ENCODE data around the gene FGD2.

Gene FGD2

DNA sequence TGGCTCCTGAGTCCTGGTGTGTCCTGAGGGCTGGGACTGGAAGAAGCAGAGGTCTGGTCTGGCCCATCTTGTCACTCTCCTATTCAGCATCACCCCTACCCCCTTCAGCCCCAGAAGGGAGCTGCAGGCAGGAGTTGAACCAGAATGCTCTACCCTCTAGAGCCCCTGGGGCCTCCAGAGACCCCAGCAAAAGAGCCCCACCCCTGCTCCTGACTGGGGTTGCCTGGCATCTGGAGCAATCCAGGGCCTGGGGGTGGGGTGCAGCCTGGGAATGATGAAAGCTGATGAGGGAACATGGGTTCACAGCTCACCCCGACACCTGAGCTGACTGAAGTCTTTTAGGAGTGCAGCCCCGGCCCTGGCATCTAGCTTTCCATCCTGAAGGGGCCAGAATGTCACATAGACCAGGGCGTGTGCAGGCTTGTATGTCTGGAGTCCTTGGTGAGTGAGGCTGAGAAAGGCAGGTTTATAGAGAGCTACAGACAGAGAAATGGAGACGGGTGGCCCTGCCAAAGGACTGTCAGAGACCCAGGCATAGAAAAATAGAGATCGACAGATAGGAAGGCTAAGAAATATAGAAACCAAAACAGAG is 12.2 kb downstream of the FGD2 start:
- DNase-seq (ENCODE audit: extremely low read depth in 1 of 2, low read depth in 1 of 2): no peak

DNA sequence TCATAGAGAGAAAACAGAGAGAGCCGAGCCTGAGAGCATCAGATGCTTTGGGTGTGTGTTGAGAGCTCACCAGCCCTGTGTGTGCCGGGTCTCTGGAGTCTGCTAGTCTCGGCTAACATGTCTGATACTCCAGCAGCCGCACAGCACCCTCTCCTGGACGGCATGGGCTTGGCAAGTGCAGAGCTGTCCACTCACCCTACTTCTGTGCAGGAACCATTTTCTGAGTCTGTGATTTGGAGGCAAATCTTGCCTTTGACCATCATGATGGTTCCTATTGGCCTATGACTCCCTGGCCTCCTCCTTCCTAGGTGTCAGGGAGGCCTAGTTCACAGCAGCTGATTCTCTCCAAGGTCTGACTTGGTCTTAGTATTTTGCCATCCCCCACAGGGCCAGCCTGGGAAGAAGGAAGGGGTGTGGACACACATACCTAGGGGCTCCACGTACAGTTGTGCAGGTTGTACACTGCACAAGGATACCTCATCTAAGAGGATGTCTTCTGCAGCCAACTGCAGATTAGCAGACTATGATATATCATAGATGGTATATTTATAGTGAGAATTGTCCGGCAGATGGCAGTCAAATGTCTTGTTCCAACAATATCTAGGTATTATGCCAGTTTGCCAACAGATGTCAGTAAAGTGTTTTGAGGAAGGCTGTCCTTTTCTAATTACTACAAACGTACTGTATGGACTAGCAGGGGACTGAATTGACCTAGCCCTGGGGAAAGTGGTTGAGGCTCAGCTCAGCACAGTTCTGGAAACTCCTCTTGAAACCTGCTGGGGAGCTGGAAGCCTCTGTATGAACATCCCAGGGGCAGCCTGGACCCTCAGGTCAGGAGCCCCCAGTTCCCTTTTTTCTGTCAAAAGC is 13.0 kb downstream of the FGD2 start:
- peak; percentile 76 for DNase-seq (ENCODE audit: extremely low read depth in 1 of 2, low read depth in 1 of 2)

DNA sequence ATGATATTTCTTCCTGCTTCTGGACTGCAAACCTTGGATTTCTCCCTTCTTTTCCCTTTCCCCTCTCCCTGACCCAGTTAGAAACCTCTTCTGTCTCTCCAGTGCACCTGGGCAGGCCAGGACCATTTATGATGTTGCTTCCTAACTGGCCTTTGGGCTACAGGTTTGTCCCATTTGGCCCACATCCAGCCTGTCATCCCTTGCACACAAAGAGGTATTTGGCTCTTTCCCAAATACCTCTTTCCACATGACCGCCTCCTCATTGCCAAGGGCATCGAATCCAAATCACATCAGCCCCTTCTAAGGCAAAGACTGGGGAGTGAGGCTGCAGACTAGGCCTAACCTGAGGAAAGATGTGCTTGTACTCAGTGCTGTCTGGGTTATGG is 13.6 kb downstream of the FGD2 start:
- no peak for DNase-seq (ENCODE audit: extremely low read depth in 1 of 2, low read depth in 1 of 2)

DNA sequence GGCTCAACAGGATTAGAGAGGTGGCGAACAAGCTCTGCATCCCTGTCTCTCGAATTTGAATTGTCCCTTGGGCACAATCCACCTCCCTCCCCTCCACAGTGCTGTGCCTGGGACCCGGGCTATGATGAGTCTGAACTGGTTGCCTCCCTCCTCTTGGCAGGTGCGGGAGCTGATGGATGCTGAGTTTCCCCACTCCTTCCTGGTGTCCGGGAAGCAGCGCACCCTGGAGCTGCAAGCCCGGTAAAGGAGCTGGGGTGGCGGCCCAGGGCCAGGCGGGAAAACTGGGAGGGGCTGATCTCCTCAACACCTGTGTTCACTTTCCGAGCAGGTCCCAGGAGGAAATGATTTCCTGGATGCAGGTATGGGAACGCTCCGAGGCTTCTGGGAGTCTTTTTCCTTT is 14.9 kb downstream of the FGD2 start:
- no peak for DNase-seq (ENCODE audit: extremely low read depth in 1 of 2, low read depth in 1 of 2)

DNA sequence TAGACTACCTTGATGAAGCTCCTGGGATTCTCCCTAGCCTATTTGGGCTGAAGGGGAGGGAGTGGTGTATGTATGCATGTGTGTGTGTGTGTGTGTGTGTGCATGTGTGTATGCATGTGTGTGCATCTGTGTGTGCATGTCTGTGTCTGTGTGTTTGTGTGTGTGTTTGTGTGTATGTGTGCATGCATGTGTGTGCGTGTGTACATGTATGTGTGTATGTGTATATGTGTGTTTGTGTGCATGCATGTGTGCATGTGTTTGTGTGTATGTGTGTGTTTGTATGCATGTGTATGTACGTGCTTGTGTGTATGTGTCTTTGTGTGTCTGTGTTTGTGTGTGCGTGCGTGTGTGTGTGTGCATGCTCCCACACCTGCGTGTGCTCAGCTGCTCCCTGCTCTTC is 15.4 kb downstream of the FGD2 start:
- DNase-seq (ENCODE audit: extremely low read depth in 1 of 2, low read depth in 1 of 2): no peak

DNA sequence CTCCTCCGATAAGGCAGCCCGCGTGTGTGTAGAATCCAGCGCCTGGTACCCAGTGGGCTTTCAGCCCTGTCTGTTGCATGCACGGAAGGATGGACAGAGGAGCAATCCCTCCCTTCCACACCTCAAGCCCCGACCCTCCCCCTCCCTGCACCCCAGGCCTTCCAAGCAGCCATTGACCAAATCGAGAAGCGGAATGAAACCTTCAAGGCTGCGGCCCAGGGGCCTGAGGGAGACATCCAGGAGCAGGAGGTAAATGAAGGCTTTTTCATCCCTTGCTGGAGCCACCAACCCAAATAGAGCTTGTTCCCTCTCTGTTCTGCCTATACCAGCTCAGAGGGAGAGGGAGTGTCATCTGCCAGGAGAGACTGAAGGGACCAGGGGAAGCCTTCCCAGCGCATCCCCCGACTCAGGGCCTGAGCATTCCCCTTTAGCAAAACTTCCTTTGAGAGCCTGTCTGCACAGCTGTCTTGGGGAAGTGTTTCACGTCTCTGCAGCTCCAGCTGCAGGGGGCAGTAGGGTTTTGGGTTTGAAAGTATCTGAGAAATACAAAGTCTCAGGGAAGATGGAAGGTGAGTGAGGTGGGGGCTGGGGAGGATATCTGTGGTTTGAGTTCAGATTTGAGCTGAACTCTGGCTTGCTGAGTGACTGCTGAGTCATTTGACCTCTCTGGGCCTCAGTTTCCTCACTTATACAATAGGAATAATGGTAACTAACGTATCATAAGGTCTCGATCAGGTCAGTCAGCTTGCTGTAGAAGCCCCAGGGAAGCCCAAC is 16.1 kb downstream of the FGD2 start:
- peak; percentile 22 to 40 for DNase-seq (ENCODE audit: extremely low read depth in 1 of 2, low read depth in 1 of 2)

DNA sequence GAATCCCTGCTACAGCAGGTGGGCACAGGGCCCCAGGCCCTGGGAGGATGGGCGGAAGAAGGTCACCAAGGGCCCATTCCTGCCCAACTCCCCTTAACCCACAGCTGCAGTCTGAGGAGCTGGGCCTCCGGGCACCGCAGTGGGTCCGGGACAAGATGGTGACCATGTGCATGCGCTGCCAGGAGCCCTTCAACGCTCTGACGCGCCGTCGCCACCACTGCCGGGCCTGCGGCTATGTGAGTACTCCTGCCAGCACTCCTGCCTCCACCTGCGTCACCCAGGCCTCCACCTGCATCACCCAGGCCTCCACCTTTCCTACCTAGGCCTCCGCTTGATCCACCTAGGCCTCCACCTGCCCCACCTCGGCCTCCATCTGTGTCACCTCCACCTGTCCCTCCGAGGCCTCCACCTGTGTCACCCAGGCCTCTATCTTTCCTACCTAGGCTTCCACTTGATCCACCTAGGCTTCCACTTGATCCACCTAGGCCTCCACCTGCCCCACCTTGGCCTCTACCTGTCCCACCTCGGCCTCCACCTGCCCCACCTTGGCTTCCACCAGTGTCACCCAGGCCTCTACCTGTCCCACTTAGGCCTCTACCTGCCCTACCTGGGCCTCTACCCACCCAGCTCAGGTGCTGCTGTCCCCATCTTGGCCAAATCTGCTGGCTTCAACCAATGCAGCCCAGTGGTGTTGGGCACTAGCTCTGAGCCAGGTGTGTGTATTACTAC is 16.8 kb downstream of the FGD2 start:
- DNase-seq (ENCODE audit: extremely low read depth in 1 of 2, low read depth in 1 of 2): no peak

DNA sequence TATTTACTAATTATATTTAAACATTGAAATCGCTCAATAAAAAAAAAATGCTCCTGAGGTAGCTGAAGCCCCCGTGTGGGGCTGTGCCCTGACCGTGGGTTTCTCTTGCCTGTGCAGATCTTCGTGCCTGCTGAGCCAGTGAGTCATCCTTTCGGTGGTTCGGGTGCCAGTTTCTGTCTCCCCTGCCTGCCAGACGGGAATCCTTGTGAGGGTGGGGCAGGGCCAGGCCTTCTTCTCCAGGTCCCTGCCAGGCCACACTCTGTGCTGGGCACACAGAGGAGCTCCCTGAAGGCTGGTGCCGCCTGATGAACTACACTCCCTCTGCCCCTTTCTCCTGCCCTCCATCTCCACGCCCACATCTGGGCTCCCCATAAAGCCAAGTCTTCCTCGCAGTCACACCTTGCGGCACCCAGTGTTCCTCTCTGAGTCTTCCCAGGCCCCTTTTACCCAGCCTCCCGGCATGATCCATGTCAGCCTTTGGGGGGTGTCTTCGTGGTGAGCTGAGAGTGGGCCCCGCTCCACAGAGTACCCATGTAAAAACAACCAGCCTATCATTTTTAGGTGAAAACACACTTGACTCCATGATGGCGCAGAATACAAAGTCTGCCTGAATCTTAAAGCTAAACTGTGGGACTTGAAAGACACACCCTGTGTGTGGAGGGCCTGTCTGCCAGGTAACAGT is 19.3 kb downstream of the FGD2 start:
- no peak for DNase-seq (ENCODE audit: extremely low read depth in 1 of 2, low read depth in 1 of 2)

DNA sequence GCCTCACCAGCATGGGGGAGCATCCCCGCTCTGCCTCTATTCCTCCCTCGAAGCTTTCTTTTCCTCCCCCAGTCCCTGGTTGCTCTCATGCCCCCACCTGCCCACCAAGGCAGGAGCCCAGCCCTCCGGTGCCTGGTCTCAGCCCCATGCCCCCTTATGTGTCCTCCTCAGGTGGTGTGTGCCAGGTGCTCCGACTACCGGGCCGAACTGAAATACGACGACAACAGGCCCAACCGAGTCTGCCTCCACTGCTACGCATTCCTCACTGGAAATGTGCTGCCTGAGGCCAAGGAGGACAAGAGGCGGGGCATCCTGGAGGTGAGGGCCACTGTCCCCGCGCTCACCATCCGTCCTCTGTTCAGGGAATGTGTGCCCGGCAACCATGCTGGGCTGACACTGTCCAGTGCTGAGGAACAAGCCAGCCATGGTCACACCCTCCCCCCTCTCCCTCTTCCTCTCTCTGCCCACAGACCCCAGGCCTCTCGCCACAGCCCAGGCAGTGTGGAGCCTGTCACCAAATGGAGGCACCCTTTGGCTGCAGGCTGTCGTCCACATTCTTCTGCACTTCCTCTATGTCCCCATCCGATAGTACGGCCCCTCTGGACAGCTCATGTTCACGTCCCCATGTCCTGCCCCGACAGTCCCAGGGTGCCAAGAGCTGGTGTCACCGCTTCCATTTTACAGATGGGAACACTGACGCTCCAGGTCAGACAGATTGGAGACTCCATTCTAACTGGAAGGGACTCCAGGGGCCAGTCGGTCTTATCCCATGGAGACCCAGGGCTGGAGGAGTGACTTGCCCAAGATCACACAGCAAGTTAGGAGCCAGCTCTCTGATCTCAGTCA is 20.4 kb downstream of the FGD2 start:
- DNase-seq (ENCODE audit: extremely low read depth in 1 of 2, low read depth in 1 of 2): no peak

DNA sequence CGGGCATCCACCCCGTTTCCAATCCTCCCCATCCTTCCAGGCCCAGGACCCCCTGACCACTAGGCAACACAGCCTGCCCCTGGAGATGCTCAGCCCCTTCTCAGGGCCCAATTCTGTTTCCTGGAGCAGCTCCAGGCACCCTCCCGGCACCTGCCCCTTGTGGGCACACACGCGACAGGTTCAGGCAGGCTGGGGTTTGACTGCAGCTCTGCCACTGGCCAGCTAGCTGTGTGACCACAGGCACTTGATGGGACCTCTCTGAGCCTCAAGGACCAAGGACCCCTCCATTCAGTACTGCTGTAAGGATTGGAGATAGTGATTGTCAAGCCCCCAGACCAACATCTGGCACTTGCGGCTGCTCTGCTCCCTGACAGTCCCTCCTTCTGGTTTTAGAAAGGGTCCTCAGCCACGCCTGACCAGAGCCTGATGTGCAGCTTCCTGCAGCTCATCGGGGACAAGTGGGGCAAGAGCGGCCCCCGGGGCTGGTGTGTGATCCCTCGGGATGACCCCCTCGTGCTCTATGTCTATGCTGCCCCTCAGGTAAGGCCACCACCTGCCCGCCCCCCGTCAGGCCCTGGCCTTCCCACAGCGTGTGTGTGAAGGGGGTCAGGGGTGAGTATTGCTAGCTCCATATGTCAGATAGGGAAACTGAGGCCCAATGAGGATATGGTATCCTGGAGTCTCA is 21.7 kb downstream of the FGD2 start:
- no peak for DNase-seq (ENCODE audit: extremely low read depth in 1 of 2, low read depth in 1 of 2)

DNA sequence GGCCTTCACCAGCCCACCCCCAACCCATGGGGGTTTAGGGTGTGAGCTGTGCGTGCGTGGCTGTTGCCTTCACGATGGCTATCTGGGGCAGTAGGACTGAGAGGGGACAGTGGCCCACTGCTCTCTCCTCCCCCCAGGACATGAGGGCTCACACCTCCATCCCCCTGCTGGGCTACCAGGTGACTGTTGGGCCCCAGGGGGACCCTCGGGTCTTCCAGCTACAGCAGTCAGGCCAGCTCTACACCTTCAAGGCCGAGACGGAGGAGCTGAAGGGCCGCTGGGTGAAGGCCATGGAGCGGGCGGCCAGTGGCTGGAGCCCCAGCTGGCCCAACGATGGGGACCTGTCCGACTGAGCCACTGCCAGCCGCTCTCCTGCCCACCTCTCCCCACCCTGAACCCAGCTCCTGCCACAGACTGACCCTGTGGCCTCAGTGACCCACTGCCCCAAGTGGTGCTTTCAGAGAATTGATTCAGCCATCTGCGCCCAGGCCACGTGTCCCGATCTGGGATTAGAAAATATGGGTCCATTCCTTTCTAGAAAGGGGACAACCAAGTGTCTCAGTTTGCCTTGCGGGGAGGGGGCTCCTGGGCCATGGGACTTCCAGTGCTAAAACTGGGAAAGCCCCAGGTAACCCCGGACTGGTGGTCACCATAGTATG is 22.5 kb downstream of the FGD2 start:
- no peak for DNase-seq (ENCODE audit: extremely low read depth in 1 of 2, low read depth in 1 of 2)

DNA sequence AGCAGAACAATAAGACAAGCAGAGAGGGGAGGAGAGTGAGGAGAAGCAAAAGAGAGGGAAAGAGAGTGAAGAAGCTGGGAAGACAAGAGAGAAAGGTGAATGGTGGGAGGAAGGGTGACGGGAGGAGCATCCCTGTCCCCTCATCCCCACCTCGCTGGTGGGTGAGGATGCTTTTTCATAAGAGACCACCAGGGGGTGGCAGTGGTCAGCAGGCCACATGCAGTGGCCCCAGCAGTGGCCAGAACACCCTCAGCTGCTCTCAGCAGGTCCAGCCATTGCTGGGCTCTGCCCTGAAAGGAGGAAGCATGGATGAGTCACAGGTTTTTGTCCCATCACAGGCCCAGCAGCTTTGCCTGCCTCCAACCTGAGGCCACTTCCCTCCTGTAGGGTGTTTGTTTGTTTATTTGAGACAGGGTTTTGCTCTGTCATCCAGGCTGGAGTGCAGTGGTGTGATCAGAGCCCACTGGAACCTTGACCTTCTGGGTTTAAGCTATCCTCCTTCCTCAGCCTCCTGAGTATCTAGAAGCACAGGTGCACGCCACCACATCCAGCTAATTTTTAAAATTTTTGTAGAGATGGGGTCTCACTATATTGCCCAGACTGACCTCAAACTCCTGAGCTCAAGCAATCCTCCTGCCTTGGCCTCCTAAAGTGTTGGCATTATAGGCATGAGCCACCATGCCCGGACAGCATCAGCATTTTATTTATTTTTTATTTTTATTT is 24.0 kb downstream of the FGD2 start:
- no peak for DNase-seq (ENCODE audit: extremely low read depth in 1 of 2, low read depth in 1 of 2)

DNA sequence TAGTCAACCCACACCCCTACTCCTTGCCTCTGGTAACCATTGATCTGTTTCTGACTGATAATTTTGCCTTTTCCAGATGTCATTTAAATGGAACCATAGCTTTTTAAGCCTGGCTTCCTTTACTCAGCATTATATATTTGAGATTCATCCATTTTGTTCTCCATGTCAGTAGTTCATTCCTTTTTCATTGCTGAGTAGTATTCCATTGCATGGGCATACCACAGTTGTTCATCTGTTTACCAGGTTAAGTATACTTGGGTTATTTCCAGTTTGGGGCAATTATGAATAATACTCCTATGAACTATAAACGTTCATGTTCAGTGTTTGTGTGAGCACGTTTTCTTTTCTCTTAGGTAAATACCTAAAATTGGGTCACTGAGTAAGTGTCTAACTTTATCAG is 25.1 kb downstream of the FGD2 start:
- DNase-seq (ENCODE audit: extremely low read depth in 1 of 2, low read depth in 1 of 2): no peak

DNA sequence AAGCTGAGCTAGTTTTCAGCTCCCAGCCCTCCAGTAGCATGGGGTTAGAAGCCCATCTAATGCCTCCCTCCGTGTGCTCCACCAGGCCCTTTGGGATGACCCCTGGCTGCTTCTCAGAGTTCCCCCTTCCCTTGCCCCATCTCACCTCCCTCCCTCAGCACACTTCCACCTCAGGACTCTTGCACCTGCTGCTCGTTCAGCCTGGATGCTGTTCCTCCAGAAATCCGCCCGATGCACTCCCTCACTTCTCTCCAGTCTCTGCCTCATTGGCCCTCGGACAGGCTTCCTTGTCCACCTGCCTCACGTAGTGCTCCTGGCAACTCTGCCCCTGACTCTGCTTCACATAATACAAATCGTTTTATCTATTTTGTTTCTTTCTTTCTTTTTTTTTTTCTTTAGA is 26.8 kb downstream of the FGD2 start:
- DNase-seq (ENCODE audit: extremely low read depth in 1 of 2, low read depth in 1 of 2): no peak

DNA sequence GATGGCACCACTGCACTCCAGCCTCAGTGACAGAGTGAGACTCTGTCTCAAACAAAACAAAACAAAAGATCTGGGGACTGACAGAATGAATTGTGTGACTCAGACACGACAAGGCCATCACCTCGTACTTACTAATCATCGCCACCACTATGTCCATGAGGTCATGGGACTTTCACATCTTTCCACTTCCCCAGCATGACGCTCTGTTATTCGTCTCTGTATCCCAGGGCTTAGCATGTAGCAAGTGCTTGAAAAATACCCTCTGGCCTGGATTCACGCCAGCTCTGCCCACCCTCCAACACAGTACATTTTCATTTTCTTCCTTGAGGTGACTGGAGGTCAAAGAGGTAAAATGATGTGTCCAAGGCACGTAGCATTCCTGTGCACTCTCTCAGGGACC is 27.8 kb downstream of the FGD2 start:
- DNase-seq (ENCODE audit: extremely low read depth in 1 of 2, low read depth in 1 of 2): no peak

DNA sequence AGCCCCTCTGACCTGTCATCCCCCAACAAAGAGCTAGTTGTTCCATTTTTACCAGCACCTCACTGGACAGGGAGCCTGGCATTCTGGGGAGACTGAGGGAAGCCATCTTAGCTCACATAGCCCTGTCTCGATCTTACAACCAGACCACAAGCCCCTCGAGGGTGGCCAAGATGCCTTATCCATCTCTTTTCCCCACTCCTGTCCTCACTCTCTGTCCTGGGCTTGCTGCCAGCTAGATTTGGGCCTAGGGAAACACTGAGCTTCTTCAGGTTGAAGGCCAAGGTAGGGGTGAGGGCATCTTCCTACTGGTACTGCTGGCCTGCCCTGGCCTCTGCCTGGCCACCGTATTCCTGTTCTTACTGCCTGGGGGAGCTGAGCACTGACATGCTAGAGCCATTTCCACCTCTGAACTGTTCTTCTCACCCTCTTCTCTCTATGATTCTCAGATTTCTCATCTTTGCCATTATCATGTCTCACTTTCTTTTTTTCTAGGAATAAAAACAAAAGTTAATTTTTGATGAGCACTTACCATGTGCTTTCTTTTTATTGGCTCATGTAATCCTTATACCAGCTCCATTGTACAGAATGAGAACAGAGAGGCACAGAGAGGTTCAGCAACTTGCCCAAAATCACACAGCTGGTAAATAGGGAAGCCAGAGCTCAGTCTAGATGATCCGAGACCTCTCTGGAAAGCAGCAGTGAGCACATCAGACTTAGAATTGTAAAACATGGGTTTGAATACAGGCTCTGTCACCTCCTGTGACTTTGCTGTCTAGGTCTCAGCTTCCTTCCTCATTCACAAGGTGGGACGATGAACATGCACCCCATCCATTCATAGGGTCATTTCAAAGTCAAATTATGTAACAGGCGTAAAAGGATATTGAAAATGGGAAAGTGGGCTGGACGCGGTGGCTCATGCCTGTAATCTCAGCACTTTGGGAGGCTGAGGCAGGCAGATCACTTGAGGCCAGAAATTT is 28.7 kb downstream of the FGD2 start:
- no peak for DNase-seq (ENCODE audit: extremely low read depth in 1 of 2, low read depth in 1 of 2)

DNA sequence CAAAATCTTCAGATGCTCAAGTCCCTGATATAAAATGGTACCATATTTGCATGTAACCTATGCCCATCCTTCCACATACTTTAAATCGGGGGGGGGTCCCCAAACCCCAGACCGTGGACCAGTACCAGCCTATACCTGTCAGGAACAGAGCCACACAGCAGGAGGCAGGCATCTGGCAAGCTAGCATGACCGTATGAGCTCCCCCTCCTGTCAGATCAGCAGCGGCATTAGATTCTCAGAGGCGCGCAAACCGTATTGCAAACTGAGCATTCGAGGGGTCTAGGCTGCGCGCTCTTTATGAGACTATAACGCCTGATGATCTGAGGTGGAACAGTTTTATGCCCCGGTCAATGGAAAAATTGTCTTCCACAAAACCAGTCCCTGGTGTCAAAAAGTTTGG is 30.7 kb downstream of the FGD2 start:
- DNase-seq (ENCODE audit: extremely low read depth in 1 of 2, low read depth in 1 of 2): no peak
